Measurements from ENCODE around the gene DPM3.
"Not testable (repeated sequence)": the region's sequence is repeated elsewhere in the genome, so short reads cannot be mapped to it uniquely, and the experiment has no call there.

DNA sequence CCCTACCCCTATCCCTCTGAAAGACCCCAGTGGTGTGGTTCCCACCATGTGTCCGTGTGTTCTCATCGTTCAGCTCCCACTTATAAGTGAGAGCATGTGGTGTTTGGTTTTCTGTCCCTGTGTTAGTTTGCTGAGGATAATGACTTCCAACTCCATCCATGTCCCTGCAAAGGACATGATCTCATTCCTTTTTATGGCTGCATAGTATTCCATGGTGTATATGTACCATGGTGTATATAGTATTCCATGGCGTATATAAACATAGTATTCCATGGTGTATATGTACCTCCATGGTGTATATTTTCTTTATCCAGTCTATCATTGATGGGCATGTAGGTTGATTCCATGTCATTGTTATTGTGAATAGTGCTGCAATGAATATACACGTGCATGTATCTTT, 23.5 kb upstream of the DPM3 start:
- TF ChIP-seq GRHL2 (CRISPR knock-in tag; IDR thresholded peaks at IDR 0.05; ENCODE audit: insufficient replicate concordance, severe bottlenecking); SP1 (CRISPR knock-in tag; conservative IDR thresholded peaks at IDR 0.05); USF2 (CRISPR knock-in tag; IDR thresholded peaks at IDR 0.05); ZBTB43 (CRISPR knock-in tag; IDR thresholded peaks at IDR 0.05); ZBTB21 (CRISPR knock-in tag; IDR thresholded peaks at IDR 0.05; ENCODE audit: borderline replicate concordance); ZNF423 (CRISPR knock-in tag; IDR thresholded peaks at IDR 0.05); PRDM15 (CRISPR knock-in tag; IDR thresholded peaks at IDR 0.05); JUN (CRISPR knock-in tag; IDR thresholded peaks at IDR 0.05): not testable (repeated sequence)
- TF ChIP-seq, protein P1, sequence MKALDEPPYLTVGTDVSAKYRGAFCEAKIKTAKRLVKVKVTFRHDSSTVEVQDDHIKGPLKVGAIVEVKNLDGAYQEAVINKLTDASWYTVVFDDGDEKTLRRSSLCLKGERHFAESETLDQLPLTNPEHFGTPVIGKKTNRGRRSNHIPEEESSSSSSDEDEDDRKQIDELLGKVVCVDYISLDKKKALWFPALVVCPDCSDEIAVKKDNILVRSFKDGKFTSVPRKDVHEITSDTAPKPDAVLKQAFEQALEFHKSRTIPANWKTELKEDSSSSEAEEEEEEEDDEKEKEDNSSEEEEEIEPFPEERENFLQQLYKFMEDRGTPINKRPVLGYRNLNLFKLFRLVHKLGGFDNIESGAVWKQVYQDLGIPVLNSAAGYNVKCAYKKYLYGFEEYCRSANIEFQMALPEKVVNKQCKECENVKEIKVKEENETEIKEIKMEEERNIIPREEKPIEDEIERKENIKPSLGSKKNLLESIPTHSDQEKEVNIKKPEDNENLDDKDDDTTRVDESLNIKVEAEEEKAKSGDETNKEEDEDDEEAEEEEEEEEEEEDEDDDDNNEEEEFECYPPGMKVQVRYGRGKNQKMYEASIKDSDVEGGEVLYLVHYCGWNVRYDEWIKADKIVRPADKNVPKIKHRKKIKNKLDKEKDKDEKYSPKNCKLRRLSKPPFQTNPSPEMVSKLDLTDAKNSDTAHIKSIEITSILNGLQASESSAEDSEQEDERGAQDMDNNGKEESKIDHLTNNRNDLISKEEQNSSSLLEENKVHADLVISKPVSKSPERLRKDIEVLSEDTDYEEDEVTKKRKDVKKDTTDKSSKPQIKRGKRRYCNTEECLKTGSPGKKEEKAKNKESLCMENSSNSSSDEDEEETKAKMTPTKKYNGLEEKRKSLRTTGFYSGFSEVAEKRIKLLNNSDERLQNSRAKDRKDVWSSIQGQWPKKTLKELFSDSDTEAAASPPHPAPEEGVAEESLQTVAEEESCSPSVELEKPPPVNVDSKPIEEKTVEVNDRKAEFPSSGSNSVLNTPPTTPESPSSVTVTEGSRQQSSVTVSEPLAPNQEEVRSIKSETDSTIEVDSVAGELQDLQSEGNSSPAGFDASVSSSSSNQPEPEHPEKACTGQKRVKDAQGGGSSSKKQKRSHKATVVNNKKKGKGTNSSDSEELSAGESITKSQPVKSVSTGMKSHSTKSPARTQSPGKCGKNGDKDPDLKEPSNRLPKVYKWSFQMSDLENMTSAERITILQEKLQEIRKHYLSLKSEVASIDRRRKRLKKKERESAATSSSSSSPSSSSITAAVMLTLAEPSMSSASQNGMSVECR (CRISPR knock-in tag; IDR thresholded peaks at IDR 0.05; ENCODE audit: borderline replicate concordance): not testable (repeated sequence)
- TF ChIP-seq, protein P2, sequence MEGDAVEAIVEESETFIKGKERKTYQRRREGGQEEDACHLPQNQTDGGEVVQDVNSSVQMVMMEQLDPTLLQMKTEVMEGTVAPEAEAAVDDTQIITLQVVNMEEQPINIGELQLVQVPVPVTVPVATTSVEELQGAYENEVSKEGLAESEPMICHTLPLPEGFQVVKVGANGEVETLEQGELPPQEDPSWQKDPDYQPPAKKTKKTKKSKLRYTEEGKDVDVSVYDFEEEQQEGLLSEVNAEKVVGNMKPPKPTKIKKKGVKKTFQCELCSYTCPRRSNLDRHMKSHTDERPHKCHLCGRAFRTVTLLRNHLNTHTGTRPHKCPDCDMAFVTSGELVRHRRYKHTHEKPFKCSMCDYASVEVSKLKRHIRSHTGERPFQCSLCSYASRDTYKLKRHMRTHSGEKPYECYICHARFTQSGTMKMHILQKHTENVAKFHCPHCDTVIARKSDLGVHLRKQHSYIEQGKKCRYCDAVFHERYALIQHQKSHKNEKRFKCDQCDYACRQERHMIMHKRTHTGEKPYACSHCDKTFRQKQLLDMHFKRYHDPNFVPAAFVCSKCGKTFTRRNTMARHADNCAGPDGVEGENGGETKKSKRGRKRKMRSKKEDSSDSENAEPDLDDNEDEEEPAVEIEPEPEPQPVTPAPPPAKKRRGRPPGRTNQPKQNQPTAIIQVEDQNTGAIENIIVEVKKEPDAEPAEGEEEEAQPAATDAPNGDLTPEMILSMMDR (IDR thresholded peaks at IDR 0.05): not testable (repeated sequence)
- TF ChIP-seq, protein P3, sequence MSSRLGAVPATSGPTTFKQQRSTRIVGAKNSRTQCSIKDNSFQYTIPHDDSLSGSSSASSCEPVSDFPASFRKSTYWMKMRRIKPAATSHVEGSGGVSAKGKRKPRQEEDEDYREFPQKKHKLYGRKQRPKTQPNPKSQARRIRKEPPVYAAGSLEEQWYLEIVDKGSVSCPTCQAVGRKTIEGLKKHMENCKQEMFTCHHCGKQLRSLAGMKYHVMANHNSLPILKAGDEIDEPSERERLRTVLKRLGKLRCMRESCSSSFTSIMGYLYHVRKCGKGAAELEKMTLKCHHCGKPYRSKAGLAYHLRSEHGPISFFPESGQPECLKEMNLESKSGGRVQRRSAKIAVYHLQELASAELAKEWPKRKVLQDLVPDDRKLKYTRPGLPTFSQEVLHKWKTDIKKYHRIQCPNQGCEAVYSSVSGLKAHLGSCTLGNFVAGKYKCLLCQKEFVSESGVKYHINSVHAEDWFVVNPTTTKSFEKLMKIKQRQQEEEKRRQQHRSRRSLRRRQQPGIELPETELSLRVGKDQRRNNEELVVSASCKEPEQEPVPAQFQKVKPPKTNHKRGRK (CRISPR knock-in tag; IDR thresholded peaks at IDR 0.05; ENCODE audit: borderline replicate concordance): not testable (repeated sequence)

All from WTC11 (cell line).